ENCODE results near the gene YY1. TPM values are rescaled to one million over a fixed set of nuclear protein-coding genes. Genes with fewer than 3 reads are reported as not detected.

YY1 gene
- total RNA-seq, 1 experiment from 2014 or later = 31.9 TPM

GRCh38 chr14:100332071-100332639 lies 93.2 kb downstream of the YY1 start:
- DNase-seq (ENCODE audit: low read depth) = no peak

Other genes with a start within 250 kb of the YY1 start
- gene EVL, start 173.7 kb upstream of the YY1 start, total RNA-seq (2014; rRNA removed) = 24.1 and 169 TPM in 2 replicates
- gene DEGS2, start 79.5 kb upstream of the YY1 start, total RNA-seq (2014; rRNA removed) = 0.58 TPM in 1 of 2 replicates, not detected in the other
- gene SLC25A29, start 67.3 kb downstream of the YY1 start, total RNA-seq (2014; rRNA removed) = 23.4 and 43.4 TPM in 2 replicates
- gene SLC25A47, start 84.2 kb downstream of the YY1 start, total RNA-seq (2014; rRNA removed) = not detected in 2 replicates
- 9.7 and 16.2 TPM in 2 replicates for gene WDR25, start 137.3 kb downstream of the YY1 start, total RNA-seq (2014; rRNA removed)

All from LHCN-M2 (cell line).